ENCODE measurements around the gene DECR2.

Gene DECR2

GRCh38 chr16:396605-397004 lies 5.1 kb upstream of the DECR2 start:
- H3K4me2 ChIP-seq (ENCODE audit: insufficient read depth, low read length): peak overlapping the region; percentile 73

GRCh38 chr16:397135-397661 lies 4.5 kb upstream of the DECR2 start, which contains the start of gene NME4:
Gene NME4 (plus strand): TSS chr16:397199. CDS start chr16:397223, 24 bp downstream.
- H2AFZ ChIP-seq (ENCODE audit: low read depth, low read length): peak within 1 kb of the TSS; percentile 78
- H3K9ac ChIP-seq (ENCODE audit: low read depth, low read length): peak within 1 kb of the TSS; percentile 66
- peaks cover 30% of the 10 kb centered on the region for H3K36me3 ChIP-seq (ENCODE audit: insufficient read depth, low read length)
- ATAC-seq (ENCODE audit: insufficient read depth, low read depth) (peak; percentile 38), DNase-seq (peak; percentile 52)
- peaks cover 55% of the 10 kb centered on the region for H3K4me1 ChIP-seq (ENCODE audit: insufficient read depth, low read length)
- H3K27ac ChIP-seq (ENCODE audit: low read length): peak within 1 kb of the TSS; percentile 85
- H4K20me1 ChIP-seq (ENCODE audit: insufficient read depth, low read length): peaks cover 25% of the 10 kb centered on the region
- H3K27me3 ChIP-seq (ENCODE audit: insufficient read depth, low read length, poor library complexity): no peaks in the 10 kb centered on the region
- peak within 1 kb of the TSS; percentile 73 for H3K4me2 ChIP-seq (ENCODE audit: insufficient read depth, low read length)
- TF ChIP-seq CTCF (IDR thresholded peaks at IDR 0.05; ENCODE audit: borderline replicate concordance, extremely low read depth, low read length, poor library complexity, severe bottlenecking) (no peak), EZH2 (IDR thresholded peaks at IDR 0.05; ENCODE audit: borderline replicate concordance, low read depth, low read length, severe bottlenecking) (no peak)
- H3K79me2 ChIP-seq (ENCODE audit: insufficient read depth, low read length): peaks cover 50% of the 10 kb centered on the region
- no peaks in the 10 kb centered on the region for H3K9me3 ChIP-seq (ENCODE audit: insufficient read depth, low read length, severe bottlenecking)
- H3K4me3 ChIP-seq (ENCODE audit: low read depth in 1 of 2, low read length in 2 of 2): peak within 1 kb of the TSS; percentile 47 to 64

More at GRCh38 chr16:396605-397004, 5.1 kb upstream of the DECR2 start:
- ATAC-seq (ENCODE audit: insufficient read depth, low read depth) (peak; percentile 62), DNase-seq (peak; percentile 79)
- Histone ChIP-seq H3K9ac (ENCODE audit: low read depth, low read length) (peak overlapping the region; percentile 66), H3K4me3 (ENCODE audit: low read depth in 1 of 2, low read length in 2 of 2) (peak overlapping the region; percentile 27 to 64), H3K36me3 (ENCODE audit: insufficient read depth, low read length) (peaks cover 30% of the 10 kb centered on the region), H3K79me2 (ENCODE audit: insufficient read depth, low read length) (peaks cover 47% of the 10 kb centered on the region), H4K20me1 (ENCODE audit: insufficient read depth, low read length) (peaks cover 25% of the 10 kb centered on the region), H3K4me1 (ENCODE audit: insufficient read depth, low read length) (peaks cover 55% of the 10 kb centered on the region), H2AFZ (ENCODE audit: low read depth, low read length) (peak overlapping the region; percentile 78), H3K27ac (ENCODE audit: low read length) (peak overlapping the region; percentile 85), H3K27me3 (ENCODE audit: insufficient read depth, low read length, poor library complexity) (no peaks in the 10 kb centered on the region), H3K9me3 (ENCODE audit: insufficient read depth, low read length, severe bottlenecking) (no peaks in the 10 kb centered on the region)
- TF ChIP-seq CTCF (IDR thresholded peaks at IDR 0.05; ENCODE audit: borderline replicate concordance, extremely low read depth, low read length, poor library complexity, severe bottlenecking) (no peak), EZH2 (IDR thresholded peaks at IDR 0.05; ENCODE audit: borderline replicate concordance, low read depth, low read length, severe bottlenecking) (no peak)

- no peak overlapping the region for H2AFZ ChIP-seq (ENCODE audit: low read depth, low read length)
- H3K27ac ChIP-seq (ENCODE audit: low read length): peak overlapping the region; percentile 33
- peaks cover 54% of the 10 kb centered on the region for H3K79me2 ChIP-seq (ENCODE audit: insufficient read depth, low read length)
- H3K9me3 ChIP-seq (ENCODE audit: insufficient read depth, low read length, severe bottlenecking): no peaks in the 10 kb centered on the region
- H3K4me1 ChIP-seq (ENCODE audit: insufficient read depth, low read length): peaks cover 61% of the 10 kb centered on the region
- DNase-seq: no peak
- no peaks in the 10 kb centered on the region for H3K27me3 ChIP-seq (ENCODE audit: insufficient read depth, low read length, poor library complexity)
- ATAC-seq (ENCODE audit: insufficient read depth, low read depth): no peak
- peak overlapping the region in 1 of 2 experiments; percentile 28; a peak in 2 of 4 replicates for H3K4me3 ChIP-seq (ENCODE audit: low read depth in 1 of 2, low read length in 2 of 2)
- peak overlapping the region; percentile 50 for H3K4me2 ChIP-seq (ENCODE audit: insufficient read depth, low read length)
- TF ChIP-seq EZH2 (IDR thresholded peaks at IDR 0.05; ENCODE audit: borderline replicate concordance, low read depth, low read length, severe bottlenecking): no peak
- peak overlapping the region; percentile 66 for H3K9ac ChIP-seq (ENCODE audit: low read depth, low read length)
- peaks cover 30% of the 10 kb centered on the region for H3K36me3 ChIP-seq (ENCODE audit: insufficient read depth, low read length)
- peaks cover 25% of the 10 kb centered on the region for H4K20me1 ChIP-seq (ENCODE audit: insufficient read depth, low read length)
These were observed 3.9 kb upstream of the DECR2 start for GRCh38 chr16:397736-398332.
